ENCODE data around the gene WDR76.

WDR76 gene

GRCh38 chr15:43915631-43916325 lies 89.0 kb downstream of the WDR76 start:
- no peak for DNase-seq

GRCh38 chr15:43916326-43916660 lies 89.5 kb downstream of the WDR76 start:
- no peak for DNase-seq
